ENCODE data around the gene UVRAG.

Gene UVRAG

GRCh38 chr11:76090821-76091220, 275.8 kb downstream of the UVRAG start:
- H3K4me1 ChIP-seq: no peaks in the 10 kb centered on the region
- H3K9me3 ChIP-seq: peaks cover 12% of the 10 kb centered on the region
- no peak overlapping the region for H3K27ac ChIP-seq
- TF ChIP-seq Cebpa-rat (IDR thresholded peaks at IDR 0.05): no peak
- H4K20me1 ChIP-seq: no peaks in the 10 kb centered on the region
- no peak overlapping the region for H3K9ac ChIP-seq
- H3K4me3 ChIP-seq: no peak overlapping the region
- peaks cover 12% of the 10 kb centered on the region for H3K36me3 ChIP-seq
- H3K27me3 ChIP-seq: no peaks in the 10 kb centered on the region
- no peak overlapping the region for H3K4me2 ChIP-seq

DNA sequence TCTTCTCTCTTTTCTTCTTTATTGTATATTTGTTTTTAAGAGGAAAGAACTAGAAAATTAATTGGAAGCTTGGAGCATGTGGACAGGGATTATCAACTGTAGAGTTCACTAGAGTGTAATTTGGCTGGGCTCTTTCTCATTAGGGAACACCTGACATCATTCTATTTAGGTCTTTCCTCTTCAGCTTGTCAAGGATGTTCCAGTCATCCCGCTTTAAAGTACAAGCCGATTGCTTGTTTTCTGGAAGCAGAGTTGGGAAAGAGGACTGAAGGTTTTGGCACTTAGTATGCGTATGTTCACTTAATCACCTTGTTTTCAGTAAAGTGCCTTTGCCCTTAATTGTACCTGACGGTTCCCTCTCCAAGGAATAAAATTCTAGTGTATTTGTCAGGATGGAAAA, 279.7 kb downstream of the UVRAG start:
- peaks cover 13% of the 10 kb centered on the region for H4K20me1 ChIP-seq
- no peak overlapping the region for H3K27ac ChIP-seq
- no peak overlapping the region for H3K4me3 ChIP-seq
- H3K4me2 ChIP-seq: no peak overlapping the region
- H3K36me3 ChIP-seq: peaks cover 9% of the 10 kb centered on the region; the same call in 1 of the 2 replicates
- no peaks in the 10 kb centered on the region for H3K27me3 ChIP-seq
- no peak for TF ChIP-seq Cebpa-rat (IDR thresholded peaks at IDR 0.05)
- peaks cover 12% of the 10 kb centered on the region for H3K9me3 ChIP-seq
- H3K4me1 ChIP-seq: no peaks in the 10 kb centered on the region
- no peak overlapping the region for H3K9ac ChIP-seq

DNA sequence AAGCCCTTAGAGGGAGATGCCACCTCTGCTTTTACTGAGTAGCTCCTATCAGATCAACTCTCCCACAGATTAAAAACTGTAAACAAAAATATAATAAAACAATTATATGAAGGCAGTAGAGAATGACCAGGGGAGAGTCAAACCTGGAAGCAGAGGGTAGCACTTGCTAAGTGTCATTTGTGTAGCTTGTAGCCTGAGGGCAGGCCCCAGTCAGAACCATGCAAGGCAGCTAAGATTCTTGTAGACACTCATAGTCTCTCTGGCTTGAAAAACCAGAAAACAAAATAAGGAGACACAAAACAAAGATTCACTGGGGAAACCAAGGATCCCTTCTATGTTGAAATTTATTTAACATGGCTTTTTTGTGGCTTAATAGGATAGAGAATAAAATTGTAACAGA, 280.9 kb downstream of the UVRAG start:
- Histone ChIP-seq H3K36me3 (peaks cover 6% of the 10 kb centered on the region; the same call in 1 of the 2 replicates), H3K27ac (no peak overlapping the region), H4K20me1 (peaks cover 13% of the 10 kb centered on the region), H3K9ac (no peak overlapping the region), H3K9me3 (peaks cover 9% of the 10 kb centered on the region), H3K4me1 (no peaks in the 10 kb centered on the region), H3K4me2 (no peak overlapping the region), H3K4me3 (no peak overlapping the region), H3K27me3 (no peaks in the 10 kb centered on the region)
- TF ChIP-seq Cebpa-rat (IDR thresholded peaks at IDR 0.05): no peak

- Histone ChIP-seq H3K27me3 (no peaks in the 10 kb centered on the region), H3K4me1 (no peaks in the 10 kb centered on the region), H3K36me3 (peaks cover 6% of the 10 kb centered on the region; the same call in 1 of the 2 replicates), H3K4me3 (no peak overlapping the region), H4K20me1 (peaks cover 13% of the 10 kb centered on the region), H3K27ac (no peak overlapping the region), H3K9ac (no peak overlapping the region), H3K4me2 (no peak overlapping the region), H3K9me3 (peaks cover 5% of the 10 kb centered on the region; the same call in 1 of the 2 replicates)
- TF ChIP-seq Cebpa-rat (IDR thresholded peaks at IDR 0.05): no peak
These were observed 281.5 kb downstream of the UVRAG start for GRCh38 chr11:76096552-76096951.

GRCh38 chr11:76102802-76103201, 287.8 kb downstream of the UVRAG start:
- H3K4me1 ChIP-seq: no peaks in the 10 kb centered on the region
- H4K20me1 ChIP-seq: peaks cover 14% of the 10 kb centered on the region; the same call in 1 of the 2 replicates
- H3K4me3 ChIP-seq: no peak overlapping the region
- H3K27me3 ChIP-seq: no peaks in the 10 kb centered on the region
- 0 out of 2 replicates have a peak, but pooled peaks cover 3% of the 10 kb centered on the region for H3K36me3 ChIP-seq
- no peak overlapping the region for H3K27ac ChIP-seq
- H3K9me3 ChIP-seq: peaks cover 6% of the 10 kb centered on the region; the same call in 1 of the 2 replicates
- no peak for TF ChIP-seq Cebpa-rat (IDR thresholded peaks at IDR 0.05)
- H3K4me2 ChIP-seq: no peak overlapping the region
- no peak overlapping the region for H3K9ac ChIP-seq

DNA sequence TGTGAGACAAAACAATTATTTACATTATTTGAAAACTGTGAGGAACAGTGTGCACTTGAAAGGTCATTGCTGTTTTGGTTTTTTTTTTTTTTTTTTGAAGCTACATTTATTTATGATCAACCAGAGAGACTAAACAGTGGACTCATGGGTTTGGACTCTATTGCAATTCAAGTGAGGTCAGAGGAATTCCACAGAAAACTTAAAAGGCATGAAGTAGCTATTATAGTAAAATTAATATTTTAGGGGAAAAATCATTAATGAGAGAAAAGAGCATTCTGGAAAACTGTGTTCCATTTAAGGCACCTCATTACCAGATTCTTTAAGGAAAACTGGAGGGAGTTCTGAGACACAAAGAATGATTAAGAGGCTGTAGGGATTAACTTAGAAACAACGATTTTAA, 288.4 kb downstream of the UVRAG start:
- no peak overlapping the region for H3K27ac ChIP-seq
- TF ChIP-seq Cebpa-rat (IDR thresholded peaks at IDR 0.05): no peak
- no peaks in the 10 kb centered on the region for H3K27me3 ChIP-seq
- no peak overlapping the region for H3K4me3 ChIP-seq
- peaks cover 14% of the 10 kb centered on the region; the same call in 1 of the 2 replicates for H4K20me1 ChIP-seq
- no peak overlapping the region for H3K4me2 ChIP-seq
- H3K4me1 ChIP-seq: no peaks in the 10 kb centered on the region
- no peak overlapping the region for H3K9ac ChIP-seq
- H3K9me3 ChIP-seq: peaks cover 6% of the 10 kb centered on the region; the same call in 1 of the 2 replicates
- 0 out of 2 replicates have a peak, but pooled peaks cover 3% of the 10 kb centered on the region for H3K36me3 ChIP-seq

GRCh38 chr11:76104285-76104684, 289.3 kb downstream of the UVRAG start:
- H3K4me2 ChIP-seq: no peak overlapping the region
- no peaks in the 10 kb centered on the region for H3K27me3 ChIP-seq
- H3K9ac ChIP-seq: no peak overlapping the region
- no peak overlapping the region for H3K4me3 ChIP-seq
- no peak overlapping the region for H3K27ac ChIP-seq
- H4K20me1 ChIP-seq: peaks cover 14% of the 10 kb centered on the region; the same call in 1 of the 2 replicates
- 0 out of 2 replicates have a peak, but pooled peaks cover 3% of the 10 kb centered on the region for H3K36me3 ChIP-seq
- no peaks in the 10 kb centered on the region for H3K4me1 ChIP-seq
- TF ChIP-seq Cebpa-rat (IDR thresholded peaks at IDR 0.05): no peak
- peaks cover 6% of the 10 kb centered on the region; the same call in 1 of the 2 replicates for H3K9me3 ChIP-seq

- no peak overlapping the region for H3K4me3 ChIP-seq
- peaks cover 14% of the 10 kb centered on the region; the same call in 1 of the 2 replicates for H4K20me1 ChIP-seq
- H3K4me1 ChIP-seq: no peaks in the 10 kb centered on the region
- peaks cover 6% of the 10 kb centered on the region; the same call in 1 of the 2 replicates for H3K9me3 ChIP-seq
- H3K36me3 ChIP-seq: 0 out of 2 replicates have a peak, but pooled peaks cover 2% of the 10 kb centered on the region
- H3K9ac ChIP-seq: no peak overlapping the region
- no peak overlapping the region for H3K27ac ChIP-seq
- no peaks in the 10 kb centered on the region for H3K27me3 ChIP-seq
- H3K4me2 ChIP-seq: no peak overlapping the region
- TF ChIP-seq Cebpa-rat (IDR thresholded peaks at IDR 0.05): no peak
These were observed 290.6 kb downstream of the UVRAG start for GRCh38 chr11:76105637-76106036.

DNA sequence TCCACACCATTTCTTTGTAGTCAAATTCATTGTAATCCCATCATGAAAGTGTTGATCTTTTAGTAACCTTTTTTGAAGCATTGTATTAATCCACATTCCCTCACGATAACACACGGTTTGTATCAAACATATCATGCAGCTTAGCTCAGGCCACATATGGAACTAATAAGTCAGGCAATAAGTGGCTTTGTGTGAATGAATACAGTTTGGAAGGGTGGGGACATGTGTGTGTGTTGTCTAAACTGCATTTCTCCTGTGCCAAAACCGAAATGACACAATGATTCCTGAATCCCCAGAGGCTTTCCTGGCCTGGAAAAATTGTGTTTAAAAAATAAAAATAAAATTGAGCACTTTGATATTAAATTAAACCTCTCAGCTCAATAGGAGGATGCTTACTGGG, 293.0 kb downstream of the UVRAG start:
- Histone ChIP-seq H3K27ac (no peak overlapping the region), H4K20me1 (peaks cover under 1% of the 10 kb centered on the region; the same call in 1 of the 2 replicates), H3K9me3 (peaks cover 16% of the 10 kb centered on the region), H3K4me3 (no peak overlapping the region), H3K36me3 (peaks cover 3% of the 10 kb centered on the region; the same call in 1 of the 2 replicates), H3K4me2 (no peak overlapping the region), H3K9ac (no peak overlapping the region), H3K4me1 (no peaks in the 10 kb centered on the region), H3K27me3 (no peaks in the 10 kb centered on the region)
- no peak for TF ChIP-seq Cebpa-rat (IDR thresholded peaks at IDR 0.05)

GRCh38 chr11:76114238-76114637, 299.2 kb downstream of the UVRAG start:
- Histone ChIP-seq H3K27ac (no peak overlapping the region), H3K27me3 (no peaks in the 10 kb centered on the region), H3K4me3 (no peak overlapping the region), H3K36me3 (peaks cover 22% of the 10 kb centered on the region), H3K4me2 (peak overlapping the region; percentile 31), H3K9ac (no peak overlapping the region), H4K20me1 (no peaks in the 10 kb centered on the region; the same call in 1 of the 2 replicates), H3K9me3 (peaks cover 10% of the 10 kb centered on the region; the same call in 1 of the 2 replicates), H3K4me1 (peaks cover 48% of the 10 kb centered on the region)
- TF ChIP-seq Cebpa-rat (IDR thresholded peaks at IDR 0.05): no peak

All from BLaER1 (cell line).